ENCODE measurements around the gene KIR3DL1. TPM values are rescaled to one million over a fixed set of nuclear protein-coding genes. Genes with fewer than 3 reads are reported as not detected.

Gene KIR3DL1
- polyA plus RNA-seq, 1 of the 3 experiments (the other 2 are of a cell fraction) = not detected

- no peak for TF ChIP-seq PBX3 (IDR thresholded peaks at IDR 0.05)
- TF ChIP-seq TAF1 (IDR thresholded peaks at IDR 0.05; ENCODE audit: borderline replicate concordance, low read depth, low read length) = no peak
- TF ChIP-seq SIN3A (IDR thresholded peaks at IDR 0.05; ENCODE audit: borderline replicate concordance, low read depth, low read length) = no peak
- TF ChIP-seq MXI1 (IDR thresholded peaks at IDR 0.05; ENCODE audit: low read depth, low read length) = no peak
Measured at GRCh38 chr19:54791476-54791875, 24.8 kb upstream of the KIR3DL1 start (continued).

DNA sequence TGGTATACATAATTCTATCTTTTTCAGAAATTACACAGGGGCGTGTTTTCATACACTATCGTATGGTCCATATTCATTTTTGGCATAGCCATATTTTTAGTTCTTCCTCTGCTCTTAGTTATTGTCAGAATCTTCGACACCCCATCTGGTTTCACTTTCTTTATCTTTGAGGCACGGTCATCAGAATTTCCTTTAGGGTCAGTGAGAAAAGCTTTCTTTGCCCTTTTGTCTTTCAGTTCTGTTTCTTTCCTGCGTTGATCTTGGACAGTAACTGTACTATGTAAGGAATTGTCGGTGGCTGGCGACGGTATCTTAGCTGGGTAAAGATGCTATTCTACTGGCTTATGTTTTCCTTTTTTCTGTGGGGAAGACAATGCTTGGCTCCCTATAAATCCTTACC is 23.5 kb upstream of the KIR3DL1 start:
- no peaks in the 10 kb centered on the region for H3K9me3 ChIP-seq
- H3K9me2 ChIP-seq = no peaks in the 10 kb centered on the region
- TF ChIP-seq RFX5 (IDR thresholded peaks at IDR 0.05; ENCODE audit: low read length) (no peak), FOXJ3 (CRISPR knock-in tag; IDR thresholded peaks at IDR 0.05) (no peak), SIN3A (IDR thresholded peaks at IDR 0.05; ENCODE audit: borderline replicate concordance, low read depth, low read length) (no peak), TCF12 (IDR thresholded peaks at IDR 0.05) (no peak), MAX (IDR thresholded peaks at IDR 0.05; ENCODE audit: low read depth) (no peak), RXRA (IDR thresholded peaks at IDR 0.05; ENCODE audit: borderline replicate concordance, low read depth) (no peak), FOXM1 (IDR thresholded peaks at IDR 0.05; ENCODE audit: low read depth) (no peak), POLR2AphosphoS5 (IDR thresholded peaks at IDR 0.05; ENCODE audit: low read depth, low read length) (no peak), EZH2phosphoT487 (IDR thresholded peaks at IDR 0.05; ENCODE audit: borderline replicate concordance, low read depth) (no peak), NRF1 (IDR thresholded peaks at IDR 0.05; ENCODE audit: low read depth, low read length) (no peak), CTCF (IDR thresholded peaks at IDR 0.05) (no peak), JUND (IDR thresholded peaks at IDR 0.05) (no peak), PBX3 (IDR thresholded peaks at IDR 0.05) (no peak), RCOR1 (IDR thresholded peaks at IDR 0.05; ENCODE audit: low read length) (no peak), NFIC (IDR thresholded peaks at IDR 0.05; ENCODE audit: borderline replicate concordance) (no peak), MEF2A (IDR thresholded peaks at IDR 0.05; ENCODE audit: borderline replicate concordance, low read depth) (no peak)
- TF ChIP-seq, protein P1, sequence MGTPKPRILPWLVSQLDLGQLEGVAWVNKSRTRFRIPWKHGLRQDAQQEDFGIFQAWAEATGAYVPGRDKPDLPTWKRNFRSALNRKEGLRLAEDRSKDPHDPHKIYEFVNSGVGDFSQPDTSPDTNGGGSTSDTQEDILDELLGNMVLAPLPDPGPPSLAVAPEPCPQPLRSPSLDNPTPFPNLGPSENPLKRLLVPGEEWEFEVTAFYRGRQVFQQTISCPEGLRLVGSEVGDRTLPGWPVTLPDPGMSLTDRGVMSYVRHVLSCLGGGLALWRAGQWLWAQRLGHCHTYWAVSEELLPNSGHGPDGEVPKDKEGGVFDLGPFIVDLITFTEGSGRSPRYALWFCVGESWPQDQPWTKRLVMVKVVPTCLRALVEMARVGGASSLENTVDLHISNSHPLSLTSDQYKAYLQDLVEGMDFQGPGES (IDR thresholded peaks at IDR 0.05; ENCODE audit: low read depth, low read length) = no peak
- TF ChIP-seq, protein P2, sequence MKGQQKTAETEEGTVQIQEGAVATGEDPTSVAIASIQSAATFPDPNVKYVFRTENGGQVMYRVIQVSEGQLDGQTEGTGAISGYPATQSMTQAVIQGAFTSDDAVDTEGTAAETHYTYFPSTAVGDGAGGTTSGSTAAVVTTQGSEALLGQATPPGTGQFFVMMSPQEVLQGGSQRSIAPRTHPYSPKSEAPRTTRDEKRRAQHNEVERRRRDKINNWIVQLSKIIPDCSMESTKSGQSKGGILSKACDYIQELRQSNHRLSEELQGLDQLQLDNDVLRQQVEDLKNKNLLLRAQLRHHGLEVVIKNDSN (IDR thresholded peaks at IDR 0.05; ENCODE audit: borderline replicate concordance, low read depth) = no peak
- TF ChIP-seq, protein P3, sequence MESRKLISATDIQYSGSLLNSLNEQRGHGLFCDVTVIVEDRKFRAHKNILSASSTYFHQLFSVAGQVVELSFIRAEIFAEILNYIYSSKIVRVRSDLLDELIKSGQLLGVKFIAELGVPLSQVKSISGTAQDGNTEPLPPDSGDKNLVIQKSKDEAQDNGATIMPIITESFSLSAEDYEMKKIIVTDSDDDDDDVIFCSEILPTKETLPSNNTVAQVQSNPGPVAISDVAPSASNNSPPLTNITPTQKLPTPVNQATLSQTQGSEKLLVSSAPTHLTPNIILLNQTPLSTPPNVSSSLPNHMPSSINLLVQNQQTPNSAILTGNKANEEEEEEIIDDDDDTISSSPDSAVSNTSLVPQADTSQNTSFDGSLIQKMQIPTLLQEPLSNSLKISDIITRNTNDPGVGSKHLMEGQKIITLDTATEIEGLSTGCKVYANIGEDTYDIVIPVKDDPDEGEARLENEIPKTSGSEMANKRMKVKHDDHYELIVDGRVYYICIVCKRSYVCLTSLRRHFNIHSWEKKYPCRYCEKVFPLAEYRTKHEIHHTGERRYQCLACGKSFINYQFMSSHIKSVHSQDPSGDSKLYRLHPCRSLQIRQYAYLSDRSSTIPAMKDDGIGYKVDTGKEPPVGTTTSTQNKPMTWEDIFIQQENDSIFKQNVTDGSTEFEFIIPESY (IDR thresholded peaks at IDR 0.05; ENCODE audit: borderline replicate concordance, low read depth) = no peak
- TF ChIP-seq, protein P4, sequence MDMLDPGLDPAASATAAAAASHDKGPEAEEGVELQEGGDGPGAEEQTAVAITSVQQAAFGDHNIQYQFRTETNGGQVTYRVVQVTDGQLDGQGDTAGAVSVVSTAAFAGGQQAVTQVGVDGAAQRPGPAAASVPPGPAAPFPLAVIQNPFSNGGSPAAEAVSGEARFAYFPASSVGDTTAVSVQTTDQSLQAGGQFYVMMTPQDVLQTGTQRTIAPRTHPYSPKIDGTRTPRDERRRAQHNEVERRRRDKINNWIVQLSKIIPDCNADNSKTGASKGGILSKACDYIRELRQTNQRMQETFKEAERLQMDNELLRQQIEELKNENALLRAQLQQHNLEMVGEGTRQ (IDR thresholded peaks at IDR 0.05; ENCODE audit: borderline replicate concordance, low read depth, low read length) = no peak
- H3K36me3 ChIP-seq (replicated peaks in 1 of 2; ENCODE audit: control insufficient read depth in 1 of 2, insufficient read depth in 2 of 2, low read length in 1 of 2) = no peaks in the 10 kb centered on the region
- no peaks in the 10 kb centered on the region for H3K4me1 ChIP-seq (ENCODE audit: control insufficient read depth in 1 of 2, insufficient read depth in 2 of 2, low read depth in 1 of 2, low read length in 1 of 2)
- no peaks in the 10 kb centered on the region for H3K79me2 ChIP-seq (ENCODE audit: insufficient read depth)
- H2AFZ ChIP-seq (ENCODE audit: low read depth) = no peak overlapping the region
- WGBS (ENCODE audit: low lambda C conversion rate) = 2% methylated on average over 8 of the region's 8 CpGs
- no peak overlapping the region for H3K9ac ChIP-seq
- H3K4me2 ChIP-seq = peak overlapping the region; percentile 25; the same call in 1 of the 2 replicates
- no peak overlapping the region for H3K27ac ChIP-seq (ENCODE audit: low read depth in 2 of 2, low read length in 1 of 2)
- peaks cover 25% of the 10 kb centered on the region; the same call in 1 of the 2 replicates for H3K27me3 ChIP-seq (ENCODE audit: insufficient read depth)
- ChIA-PET POLR2A (no interaction called here), CTCF (no interaction called here)
- no peak for DNase-seq
- H3K4me3 ChIP-seq (ENCODE audit: low read depth in 2 of 2, low read length in 1 of 2) = peak overlapping the region; percentile 12 to 52; a peak in 2 of 4 replicates
- no peaks in the 10 kb centered on the region for H3F3A ChIP-seq (replicated peaks; ENCODE audit: insufficient read depth)
- H4K20me1 ChIP-seq (ENCODE audit: insufficient read depth) = no peaks in the 10 kb centered on the region
